Measurements from ENCODE around the gene TBC1D5.

GRCh38 chr3:17233398-17233800 lies 509.0 kb downstream of the TBC1D5 start:
- TF ChIP-seq CTCF (conservative IDR thresholded peaks at IDR 0.05), result peak; percentile 73
- TF ChIP-seq ZFX (IDR thresholded peaks at IDR 0.05), result no peak
